Astrocyte (in vitro differentiated cells and primary cell): ENCODE data around the gene FMN1. TPM values are rescaled to one million over a fixed set of nuclear protein-coding genes. Genes with fewer than 3 reads are reported as not detected.
A peak's percentile ranks its signal among the peaks of the same experiment; 100 is the strongest.

Experiments used
- DNase-seq: peaks from one replicate; pipeline ENCODE4 v3.0.0-alpha.2; 2010; ENCODE audit warnings: low read depth
- FAIRE-seq: peaks from 2 replicates; lab custom pipeline; 2011; peaks lifted over from hg19 to GRCh38; lab: Jason Lieb, UNC
- H2AFZ ChIP-seq: 2 replicates; pipeline ENCODE4 v1.6.0; 2012; ENCODE audit warnings: low read depth, low read length, inconsistent platforms
- H3K27ac ChIP-seq: 2 replicates; pipeline ENCODE4 v1.5.1; 2011; ENCODE audit warnings: low read depth, low read length, inconsistent platforms
- H3K27me3 ChIP-seq: 2 replicates; pipeline ENCODE4 v1.6.0; 2011; ENCODE audit warnings: low read length, inconsistent platforms; ENCODE audit not compliant: insufficient read depth
- H3K36me3 ChIP-seq: 2 replicates; pipeline ENCODE4 v1.5.1; 2011; ENCODE audit warnings: low read length, inconsistent platforms; ENCODE audit not compliant: insufficient read depth
- H3K4me1 ChIP-seq: 2 replicates; pipeline ENCODE4 v1.5.1; 2011; ENCODE audit warnings: low read length, inconsistent platforms; ENCODE audit not compliant: insufficient read depth
- H3K4me2 ChIP-seq: 2 replicates; pipeline ENCODE4 v1.6.0; 2012; ENCODE audit warnings: low read length, inconsistent platforms
- H3K4me3 ChIP-seq: 2 replicates; pipeline ENCODE4 v1.5.1; 2011; ENCODE audit warnings: low read depth, mild to moderate bottlenecking, low read length, inconsistent platforms; ENCODE audit not compliant: insufficient read depth
- H3K79me2 ChIP-seq: 2 replicates; pipeline ENCODE4 v1.6.0; 2012; ENCODE audit warnings: mild to moderate bottlenecking, low read length, inconsistent platforms; ENCODE audit not compliant: insufficient read depth
- H3K9ac ChIP-seq: 2 replicates; pipeline ENCODE4 v1.6.0; 2012; ENCODE audit warnings: mild to moderate bottlenecking, low read length, inconsistent platforms
- H3K9me3 ChIP-seq: 2 replicates; pipeline ENCODE4 v1.5.1; 2012; ENCODE audit warnings: low read depth, mild to moderate bottlenecking, low read length, inconsistent platforms; ENCODE audit not compliant: insufficient read depth
- H4K20me1 ChIP-seq: 2 replicates; pipeline ENCODE4 v1.6.0; 2012; ENCODE audit warnings: low read length, inconsistent platforms; ENCODE audit not compliant: insufficient read depth
- H3K27ac Mint-ChIP-seq: one replicate; pipeline ENCODE4 v1.8.0; 2021; ENCODE audit warnings: mild to moderate bottlenecking, mixed read lengths; ENCODE audit not compliant: unreplicated experiment
- H3K27me3 Mint-ChIP-seq: one replicate; pipeline ENCODE4 v1.8.0; 2021; ENCODE audit warnings: low read depth, mixed read lengths; ENCODE audit not compliant: unreplicated experiment
- H3K36me3 Mint-ChIP-seq: one replicate; pipeline ENCODE4 v1.8.0; 2021; ENCODE audit warnings: low read depth, mixed read lengths; ENCODE audit not compliant: unreplicated experiment
- H3K4me1 Mint-ChIP-seq: one replicate; pipeline ENCODE4 v1.8.0; 2021; ENCODE audit warnings: low read depth, mixed read lengths; ENCODE audit not compliant: unreplicated experiment
- H3K4me3 Mint-ChIP-seq: one replicate; pipeline ENCODE4 v1.8.0; 2021; ENCODE audit warnings: mild to moderate bottlenecking, moderate library complexity, mixed read lengths; ENCODE audit not compliant: unreplicated experiment
- H3K9me3 Mint-ChIP-seq: one replicate; pipeline ENCODE4 v1.8.0; 2021; ENCODE audit warnings: mild to moderate bottlenecking, mixed read lengths; ENCODE audit not compliant: unreplicated experiment
- CTCF ChIP-seq: IDR thresholded peaks from 2 replicates; pipeline ENCODE4 v1.5.1; 2011; ENCODE audit warnings: low read depth, mild to moderate bottlenecking, inconsistent platforms, low read length, moderate library complexity; ENCODE audit not compliant: insufficient read depth
- EZH2 ChIP-seq: IDR thresholded peaks from 2 replicates; pipeline ENCODE4 v1.6.1; 2012; ENCODE audit warnings: mild to moderate bottlenecking, low read length, inconsistent platforms; ENCODE audit not compliant: insufficient read depth
- total RNA-seq: library from RNA; stranded (reverse); gene quantifications from 2 replicates; pipeline ENCODE4 v1.2.1, GENCODE V29; 2021

FMN1 gene
- total RNA-seq, 1 donor from 2014 or later, result 5.3 TPM

DNA sequence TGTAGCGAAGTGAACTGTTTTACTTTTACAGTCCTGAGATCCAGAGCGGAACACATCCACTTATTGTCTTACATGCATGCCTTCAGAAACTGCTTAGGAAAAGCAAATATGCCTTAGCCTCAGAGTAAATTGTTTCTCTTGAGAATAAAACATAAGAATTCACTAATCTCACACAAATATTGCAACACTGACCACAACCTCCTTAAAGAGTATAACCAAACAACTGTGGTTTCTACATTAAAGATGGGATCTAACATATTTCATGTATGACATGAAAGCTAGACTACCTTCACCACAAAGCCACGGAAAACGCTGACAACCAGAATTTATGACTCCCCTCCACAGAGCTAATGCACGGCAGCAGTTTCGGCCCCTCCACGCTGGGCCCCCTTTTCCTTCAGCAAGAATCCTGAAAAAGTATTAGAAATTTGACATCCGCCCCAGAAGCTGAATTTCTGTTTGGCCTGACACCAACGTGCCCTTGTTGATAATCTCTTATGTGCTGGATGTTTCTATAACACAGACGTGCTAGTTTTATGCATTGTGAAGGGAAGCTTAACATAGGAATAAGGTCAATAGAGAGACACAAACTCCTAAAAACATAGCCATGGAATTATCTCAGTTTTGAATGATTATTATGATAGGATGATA is 392.1 kb downstream of the FMN1 start:
- H2AFZ ChIP-seq, result no peak overlapping the region
- peak overlapping the region; percentile 34 for H3K4me2 ChIP-seq
- H3K27ac ChIP-seq, result peak overlapping the region; percentile 67
- no peak overlapping the region for H3K4me3 Mint-ChIP-seq
- peaks cover 17% of the 10 kb centered on the region for H3K9me3 Mint-ChIP-seq
- peaks cover 12% of the 10 kb centered on the region for H3K4me1 ChIP-seq
- peaks cover 9% of the 10 kb centered on the region for H3K9me3 ChIP-seq
- FAIRE-seq, result peak; percentile 98
- H3K4me3 ChIP-seq, result no peak overlapping the region
- TF ChIP-seq CTCF (no peak), EZH2 (no peak)
- H3K4me1 Mint-ChIP-seq, result peaks cover 16% of the 10 kb centered on the region
- H4K20me1 ChIP-seq, result no peaks in the 10 kb centered on the region
- H3K36me3 ChIP-seq, result no peaks in the 10 kb centered on the region
- peak; percentile 99 for DNase-seq
- peaks cover 2% of the 10 kb centered on the region for H3K27me3 Mint-ChIP-seq
- H3K79me2 ChIP-seq, result no peaks in the 10 kb centered on the region
- peak overlapping the region; percentile 49 for H3K27ac Mint-ChIP-seq
- no peaks in the 10 kb centered on the region for H3K27me3 ChIP-seq
- peak overlapping the region; percentile 57 for H3K9ac ChIP-seq
- peaks cover 10% of the 10 kb centered on the region for H3K36me3 Mint-ChIP-seq

DNA sequence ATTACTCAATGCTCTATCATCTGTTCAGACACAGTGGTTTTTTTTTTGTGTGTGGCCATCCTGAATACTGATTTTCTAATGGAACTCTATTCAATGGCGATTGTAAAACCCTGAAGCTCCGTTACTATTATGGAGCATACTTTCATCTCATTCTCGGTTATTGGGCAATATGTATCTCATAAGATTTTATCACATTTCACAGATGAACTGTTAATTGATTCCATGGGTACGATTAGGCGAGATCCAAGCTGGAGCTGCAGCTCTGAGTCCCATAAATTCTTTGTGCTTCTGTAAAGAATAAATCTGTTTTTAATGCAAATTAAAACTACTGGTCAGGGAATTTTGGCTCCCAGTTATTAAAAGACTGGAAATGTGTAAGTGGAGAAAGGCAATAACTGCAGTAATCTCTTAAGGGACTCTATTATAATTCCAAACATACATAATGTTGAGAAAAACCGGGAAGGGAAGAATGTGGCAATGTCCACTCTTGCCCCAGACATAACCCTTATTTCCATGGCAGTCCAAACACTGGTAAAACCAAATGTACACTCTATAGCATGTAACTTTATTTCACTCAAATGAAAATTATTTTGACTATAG is 394.5 kb downstream of the FMN1 start:
- FAIRE-seq, result no peak
- Histone ChIP-seq H3K79me2 (no peaks in the 10 kb centered on the region), H3K9me3 (peaks cover 9% of the 10 kb centered on the region), H3K36me3 (no peaks in the 10 kb centered on the region), H3K4me2 (no peak overlapping the region), H3K27me3 (no peaks in the 10 kb centered on the region), H3K27ac (no peak overlapping the region), H3K4me3 (no peak overlapping the region), H2AFZ (no peak overlapping the region), H4K20me1 (no peaks in the 10 kb centered on the region), H3K4me1 (peaks cover 12% of the 10 kb centered on the region), H3K9ac (no peak overlapping the region)
- Mint-ChIP-seq H3K4me1 (peaks cover 14% of the 10 kb centered on the region), H3K27ac (no peak overlapping the region), H3K9me3 (peaks cover 12% of the 10 kb centered on the region), H3K27me3 (peaks cover 2% of the 10 kb centered on the region), H3K4me3 (no peak overlapping the region), H3K36me3 (peaks cover 8% of the 10 kb centered on the region)
- no peak for TF ChIP-seq CTCF
- TF ChIP-seq EZH2, result no peak
- no peak for DNase-seq

- Histone ChIP-seq H3K4me3 (no peak overlapping the region), H3K9ac (no peak overlapping the region), H3K36me3 (no peaks in the 10 kb centered on the region), H4K20me1 (no peaks in the 10 kb centered on the region), H3K4me2 (no peak overlapping the region), H3K27ac (no peak overlapping the region), H3K4me1 (peaks cover 4% of the 10 kb centered on the region), H3K79me2 (no peaks in the 10 kb centered on the region), H2AFZ (no peak overlapping the region), H3K27me3 (no peaks in the 10 kb centered on the region), H3K9me3 (no peaks in the 10 kb centered on the region)
- TF ChIP-seq CTCF, result no peak
- no peak for TF ChIP-seq EZH2
- Mint-ChIP-seq H3K27me3 (peaks cover 2% of the 10 kb centered on the region), H3K9me3 (no peaks in the 10 kb centered on the region), H3K4me1 (peaks cover 4% of the 10 kb centered on the region), H3K27ac (no peak overlapping the region), H3K36me3 (no peaks in the 10 kb centered on the region), H3K4me3 (no peak overlapping the region)
- DNase-seq (no peak), FAIRE-seq (no peak)
These were observed 397.7 kb downstream of the FMN1 start for GRCh38 chr15:32796856-32797255.
